WTC11 (cell line): Measurements from ENCODE around the gene SPDYC. TPM values are rescaled to one million over a fixed set of nuclear protein-coding genes. Genes with fewer than 3 reads are reported as not detected.

ENCODE experiments used
- ATAC-seq: fragments of 200-7000 bp; cut with Tn5 transposase; 2 replicates; pipeline ENCODE4 v1.10.0; 2021; ENCODE audit warnings: mild to moderate bottlenecking, moderate library complexity
- CTCF ChIA-PET: fragments of 300-600 bp; sonication (Branson Sonifier 250); formaldehyde crosslinking; loops from one replicate; lab custom pipeline; 2021; ENCODE audit warnings: antibody characterized with exemption; lab: Charles Lee
- POLR2A ChIA-PET: fragments of 350-600 bp; sonication (Branson Sonifier 250); formaldehyde crosslinking; loops from one replicate; lab custom pipeline; 2021; ENCODE audit warnings: antibody characterized with exemption; lab: Charles Lee
- DNase-seq: peaks from one replicate; pipeline ENCODE4 v3.0.0; 2021; ENCODE audit warnings: low spot score
- H3K27ac Mint-ChIP-seq: 2 replicates; pipeline ENCODE4 v1.8.0; 2021; ENCODE audit warnings: mixed read lengths
- H3K27me3 Mint-ChIP-seq: 2 replicates; pipeline ENCODE4 v1.8.0; 2021; ENCODE audit warnings: low read depth, mild to moderate bottlenecking, moderate library complexity, mixed read lengths
- H3K36me3 Mint-ChIP-seq: 2 replicates; pipeline ENCODE4 v1.8.0; 2021; ENCODE audit warnings: mixed read lengths
- H3K4me1 Mint-ChIP-seq: 2 replicates; pipeline ENCODE4 v1.8.0; 2022; ENCODE audit warnings: mixed read lengths
- H3K4me3 Mint-ChIP-seq: 2 replicates; pipeline ENCODE4 v1.8.0; 2021; ENCODE audit warnings: mild to moderate bottlenecking, moderate library complexity, mixed read lengths
- H3K9me3 Mint-ChIP-seq: 2 replicates; pipeline ENCODE4 v1.8.0; 2021; ENCODE audit warnings: mixed read lengths
- ATF1 ChIP-seq: sonication (generic); formaldehyde crosslinking; IDR thresholded peaks from 2 replicates; pipeline ENCODE4 v1.8.1; 2023; ENCODE audit warnings: mild to moderate bottlenecking, moderate library complexity, missing genetic modification reagents
- ATF3 ChIP-seq: sonication (generic); formaldehyde crosslinking; conservative IDR thresholded peaks from 2 replicates; pipeline ENCODE4 v1.8.1; 2022; ENCODE audit warnings: mild to moderate bottlenecking, missing genetic modification reagents
- CBFB ChIP-seq: sonication (generic); formaldehyde crosslinking; IDR thresholded peaks from 2 replicates; pipeline ENCODE4 v1.8.1; 2022; ENCODE audit warnings: mild to moderate bottlenecking, low read depth, missing genetic modification reagents
- CREM ChIP-seq: sonication (generic); formaldehyde crosslinking; IDR thresholded peaks from 2 replicates; pipeline ENCODE4 v1.8.1; 2022; ENCODE audit warnings: mild to moderate bottlenecking, missing genetic modification reagents, moderate library complexity
- E2F1 ChIP-seq: sonication (generic); formaldehyde crosslinking; IDR thresholded peaks from 2 replicates; pipeline ENCODE4 v1.8.0; 2022; ENCODE audit warnings: mild to moderate bottlenecking, missing genetic modification reagents
- E2F4 ChIP-seq: sonication (generic); formaldehyde crosslinking; IDR thresholded peaks from 2 replicates; pipeline ENCODE4 v1.8.1; 2022; ENCODE audit warnings: low read depth, mild to moderate bottlenecking, moderate library complexity, missing genetic modification reagents, borderline replicate concordance
- ETV6 ChIP-seq: sonication (generic); formaldehyde crosslinking; IDR thresholded peaks from 2 replicates; pipeline ENCODE4 v1.8.1; 2022; ENCODE audit warnings: mild to moderate bottlenecking, missing genetic modification reagents
- FOXK1 ChIP-seq: sonication (generic); formaldehyde crosslinking; IDR thresholded peaks from 2 replicates; pipeline ENCODE4 v1.8.0; 2022; ENCODE audit warnings: mild to moderate bottlenecking, moderate library complexity, missing genetic modification reagents
- FOXP1 ChIP-seq: sonication (generic); formaldehyde crosslinking; IDR thresholded peaks from 2 replicates; pipeline ENCODE4 v1.8.0; 2022; ENCODE audit warnings: missing genetic modification reagents, mild to moderate bottlenecking, moderate library complexity, borderline replicate concordance
- GTF2I ChIP-seq: fragments of 250-450 bp; sonication (Bioruptor Pico); conservative IDR thresholded peaks from 2 replicates; pipeline ENCODE4 v1.4.0; 2021; ENCODE audit warnings: mild to moderate bottlenecking
- HMGA2 ChIP-seq: fragments of 250-450 bp; sonication (Bioruptor Pico); IDR thresholded peaks from 2 replicates; pipeline ENCODE4 v1.4.0; 2021; ENCODE audit warnings: mild to moderate bottlenecking, moderate library complexity
- SMAD3 ChIP-seq: sonication (generic); formaldehyde crosslinking; IDR thresholded peaks from 2 replicates; pipeline ENCODE4 v1.8.0; 2022; ENCODE audit warnings: missing genetic modification reagents, mild to moderate bottlenecking, borderline replicate concordance
- USF2 ChIP-seq: sonication (generic); formaldehyde crosslinking; IDR thresholded peaks from 2 replicates; pipeline ENCODE4 v1.8.1; 2023; ENCODE audit warnings: mild to moderate bottlenecking, missing genetic modification reagents, moderate library complexity
- ZNF232 ChIP-seq: sonication (generic); formaldehyde crosslinking; IDR thresholded peaks from 2 replicates; pipeline ENCODE4 v1.8.0; 2022; ENCODE audit warnings: mild to moderate bottlenecking, missing genetic modification reagents
- ZNF263 ChIP-seq: sonication (generic); formaldehyde crosslinking; IDR thresholded peaks from 2 replicates; pipeline ENCODE4 v1.8.1; 2022; ENCODE audit warnings: low read depth, mild to moderate bottlenecking, moderate library complexity, missing genetic modification reagents
- ZNF281 ChIP-seq: sonication (generic); formaldehyde crosslinking; IDR thresholded peaks from 2 replicates; pipeline ENCODE4 v1.8.0; 2023; ENCODE audit warnings: mild to moderate bottlenecking, missing genetic modification reagents
- ZNF317 ChIP-seq: sonication (generic); formaldehyde crosslinking; IDR thresholded peaks from 2 replicates; pipeline ENCODE4 v1.8.1; 2023; ENCODE audit warnings: low read depth, mild to moderate bottlenecking, moderate library complexity, missing genetic modification reagents, borderline replicate concordance
- ZNF416 ChIP-seq: fragments of 250-450 bp; sonication (Bioruptor Pico); IDR thresholded peaks from 2 replicates; pipeline ENCODE4 v1.9.0; 2021; ENCODE audit warnings: mild to moderate bottlenecking, inconsistent platforms
- ZSCAN18 ChIP-seq: fragments of 250-450 bp; sonication (Bioruptor Pico); IDR thresholded peaks from 2 replicates; pipeline ENCODE4 v2.1.2; 2022; ENCODE audit warnings: mild to moderate bottlenecking, moderate library complexity
- total RNA-seq: library from RNA; stranded (reverse); gene quantifications from 3 replicates; pipeline ENCODE4 v1.2.3, GENCODE V29; 2021

Gene SPDYC
- total RNA-seq, 1 experiment from 2014 or later: 0.35 TPM

GRCh38 chr11:65194564-65194963 is 24.5 kb downstream of the SPDYC start (continued):
- TF ChIP-seq E2F4 (CRISPR knock-in tag): no peak
- no peak for TF ChIP-seq FOXK1 (CRISPR knock-in tag)
- TF ChIP-seq ZNF281 (CRISPR knock-in tag): no peak
- TF ChIP-seq ZNF232: no peak
- no peak for TF ChIP-seq ZNF317 (CRISPR knock-in tag)
- no peak for TF ChIP-seq ATF3 (CRISPR knock-in tag)
- no peak for TF ChIP-seq CREM (CRISPR knock-in tag)
- TF ChIP-seq ATF1: no peak
- no peak for TF ChIP-seq ETV6
- TF ChIP-seq ZSCAN18: no peak

GRCh38 chr11:65204143-65204542 is 34.1 kb downstream of the SPDYC start:
- H3K27ac Mint-ChIP-seq: peak overlapping the region; percentile 85
- peaks cover 43% of the 10 kb centered on the region for H3K36me3 Mint-ChIP-seq
- TF ChIP-seq E2F1 (no peak), SMAD3 (no peak), HMGA2 (CRISPR knock-in tag) (no peak), FOXP1 (CRISPR knock-in tag) (no peak), CBFB (CRISPR knock-in tag) (no peak), GTF2I (CRISPR knock-in tag) (no peak), USF2 (CRISPR knock-in tag) (no peak), ZNF416 (CRISPR knock-in tag) (no peak), ZNF263 (peak; percentile 41; the same call in 1 of the 2 replicates)
- peaks cover 16% of the 10 kb centered on the region for H3K4me1 Mint-ChIP-seq
- no peaks in the 10 kb centered on the region for H3K27me3 Mint-ChIP-seq
- DNase-seq (peak; percentile 12), ATAC-seq (peak; percentile 11)
- ChIA-PET CTCF (interaction anchor here (0.6 to 6.3 kb wide), 28 partner anchors 10 to 400 kb away, joined by 3 to 82 read pairs (median 5); partner anchors contain the start of genes CAPN1, CDC42EP2, POLA2 and VPS51), POLR2A (interaction anchor here (0.5 to 1.1 kb wide), 4 partner anchors 21 to 1343 kb away, joined by 3 read pairs; partner anchors contain the start of gene POLA2)
- H3K9me3 Mint-ChIP-seq: no peaks in the 10 kb centered on the region
- H3K4me3 Mint-ChIP-seq: peak overlapping the region; percentile 60
